Activated T-helper 1 cell treated with anti-CD3 and anti-CD28 coated beads, Interleukin-12 subunit alpha, Interleukin-12 subunit beta, Interleukin-2, Interleukin-4 antibody, amounts not matched to agents 30 ng/mL and 10 ng/mL and 1 ng/mL, durations not matched to agents 14 hours and 24 hours and 36 hours (primary cell): ENCODE results near the gene RPAP2. TPM values are rescaled to one million over a fixed set of nuclear protein-coding genes. Genes with fewer than 3 reads are reported as not detected.
A peak's percentile ranks its signal among the peaks of the same experiment; 100 is the strongest.
"Not testable (repeated sequence)": the region's sequence is repeated elsewhere in the genome, so short reads cannot be mapped to it uniquely, and the experiment has no call there.

Experiments
- DNase-seq: peaks from one replicate; pipeline ENCODE4 v3.0.0; 2021; ENCODE audit warnings: low spot score
- H3K27ac Mint-ChIP-seq: one replicate; pipeline ENCODE4 v1.8.0; 2021; ENCODE audit warnings: mild to moderate bottlenecking, mixed read lengths
- H3K27me3 Mint-ChIP-seq: one replicate; pipeline ENCODE4 v1.8.0; 2022; ENCODE audit warnings: mild to moderate bottlenecking, moderate library complexity, mixed read lengths; ENCODE audit not compliant: insufficient read depth
- H3K36me3 Mint-ChIP-seq: one replicate; pipeline ENCODE4 v1.8.0; 2021; ENCODE audit warnings: low read depth, mixed read lengths
- H3K4me1 Mint-ChIP-seq: one replicate; pipeline ENCODE4 v1.8.0; 2021; ENCODE audit warnings: low read depth, mixed read lengths
- H3K4me3 Mint-ChIP-seq: one replicate; pipeline ENCODE4 v1.8.0; 2021; ENCODE audit warnings: mild to moderate bottlenecking, moderate library complexity, mixed read lengths
- H3K9me3 Mint-ChIP-seq: one replicate; pipeline ENCODE4 v1.8.0; 2021; ENCODE audit warnings: mixed read lengths
- intact Hi-C: fragments of 100-400 bp; cut with micrococcal nuclease; formaldehyde crosslinking; loops from one replicate; pipeline ENCODE4 v1.15.1; 2024
- total RNA-seq: library from RNA; stranded (reverse); gene quantifications from 2 replicates; pipeline ENCODE4 v1.2.3, GENCODE V29; 2022

RPAP2 gene
- total RNA-seq, 1 donor from 2014 or later = 42.0 TPM

GRCh38 chr1:92329347-92330129, 30.7 kb downstream of the RPAP2 start:
- H3K4me1 Mint-ChIP-seq = peaks cover 50% of the 10 kb centered on the region
- H3K36me3 Mint-ChIP-seq = peaks cover 76% of the 10 kb centered on the region
- H3K4me3 Mint-ChIP-seq = no peak overlapping the region
- intact Hi-C loops = no loop called here
- H3K27ac Mint-ChIP-seq = no peak overlapping the region
- peaks cover 32% of the 10 kb centered on the region for H3K9me3 Mint-ChIP-seq
- no peak for DNase-seq
- H3K27me3 Mint-ChIP-seq = no peaks in the 10 kb centered on the region

GRCh38 chr1:92333668-92334067, 34.8 kb downstream of the RPAP2 start:
- peaks cover 31% of the 10 kb centered on the region for H3K4me1 Mint-ChIP-seq
- no peaks in the 10 kb centered on the region for H3K27me3 Mint-ChIP-seq
- peaks cover 3% of the 10 kb centered on the region for H3K9me3 Mint-ChIP-seq
- no peak for DNase-seq
- H3K4me3 Mint-ChIP-seq = peak overlapping the region; percentile 10
- H3K36me3 Mint-ChIP-seq = peaks cover 52% of the 10 kb centered on the region
- intact Hi-C loops = loop anchor here (2.0 kb wide), 1 partner anchor 17 kb away; no protein-coding TSS in a partner anchor
- peak overlapping the region; percentile 78 for H3K27ac Mint-ChIP-seq

GRCh38 chr1:92340154-92340553, 41.3 kb downstream of the RPAP2 start:
- Mint-ChIP-seq H3K36me3 (peaks cover 37% of the 10 kb centered on the region), H3K27me3 (no peaks in the 10 kb centered on the region), H3K4me3 (no peak overlapping the region), H3K4me1 (peaks cover 15% of the 10 kb centered on the region), H3K27ac (no peak overlapping the region), H3K9me3 (no peaks in the 10 kb centered on the region)
- DNase-seq = no peak
- intact Hi-C loops = no loop called here

- no peaks in the 10 kb centered on the region for H3K27me3 Mint-ChIP-seq
- no peak overlapping the region for H3K4me3 Mint-ChIP-seq
- peaks cover 36% of the 10 kb centered on the region for H3K36me3 Mint-ChIP-seq
- intact Hi-C loops = no loop called here
- no peaks in the 10 kb centered on the region for H3K9me3 Mint-ChIP-seq
- DNase-seq = no peak
- no peak overlapping the region for H3K27ac Mint-ChIP-seq
- H3K4me1 Mint-ChIP-seq = peaks cover 15% of the 10 kb centered on the region
Observed at GRCh38 chr1:92342401-92342800, 43.5 kb downstream of the RPAP2 start.

- H3K4me3 Mint-ChIP-seq = no peak overlapping the region
- H3K9me3 Mint-ChIP-seq = no peaks in the 10 kb centered on the region
- intact Hi-C loops = no loop called here
- no peaks in the 10 kb centered on the region for H3K27me3 Mint-ChIP-seq
- H3K36me3 Mint-ChIP-seq = peaks cover 36% of the 10 kb centered on the region
- DNase-seq = no peak
- no peak overlapping the region for H3K27ac Mint-ChIP-seq
- H3K4me1 Mint-ChIP-seq = peaks cover 16% of the 10 kb centered on the region
Observed at GRCh38 chr1:92343061-92343460, 44.2 kb downstream of the RPAP2 start.

GRCh38 chr1:92346866-92347640, 48.2 kb downstream of the RPAP2 start:
- intact Hi-C loops = no loop called here
- H3K36me3 Mint-ChIP-seq = peaks cover 37% of the 10 kb centered on the region
- DNase-seq = no peak

GRCh38 chr1:92352856-92353255, 54.0 kb downstream of the RPAP2 start:
- intact Hi-C loops = no loop called here
- H3K4me3 Mint-ChIP-seq = no peak overlapping the region
- no peaks in the 10 kb centered on the region for H3K27me3 Mint-ChIP-seq
- peaks cover 6% of the 10 kb centered on the region for H3K9me3 Mint-ChIP-seq
- H3K4me1 Mint-ChIP-seq = peaks cover 17% of the 10 kb centered on the region
- H3K36me3 Mint-ChIP-seq = peaks cover 41% of the 10 kb centered on the region
- DNase-seq = no peak
- no peak overlapping the region for H3K27ac Mint-ChIP-seq

More at GRCh38 chr1:92346866-92347640, 48.2 kb downstream of the RPAP2 start:
- Mint-ChIP-seq H3K9me3 (no peaks in the 10 kb centered on the region), H3K4me1 (peaks cover 12% of the 10 kb centered on the region), H3K4me3 (no peak overlapping the region), H3K27ac (no peak overlapping the region), H3K27me3 (no peaks in the 10 kb centered on the region)

GRCh38 chr1:92354259-92354658, 55.4 kb downstream of the RPAP2 start:
- H3K27me3 Mint-ChIP-seq = no peaks in the 10 kb centered on the region
- H3K4me3 Mint-ChIP-seq = no peak overlapping the region
- peaks cover 41% of the 10 kb centered on the region for H3K36me3 Mint-ChIP-seq
- intact Hi-C loops = no loop called here
- H3K4me1 Mint-ChIP-seq = peaks cover 14% of the 10 kb centered on the region
- DNase-seq = no peak
- peaks cover 6% of the 10 kb centered on the region for H3K9me3 Mint-ChIP-seq
- no peak overlapping the region for H3K27ac Mint-ChIP-seq

GRCh38 chr1:92356956-92357355, 58.1 kb downstream of the RPAP2 start:
- peaks cover 52% of the 10 kb centered on the region for H3K36me3 Mint-ChIP-seq
- peaks cover 28% of the 10 kb centered on the region for H3K4me1 Mint-ChIP-seq
- no peak for DNase-seq
- H3K9me3 Mint-ChIP-seq = peaks cover 6% of the 10 kb centered on the region
- no peak overlapping the region for H3K4me3 Mint-ChIP-seq
- intact Hi-C loops = no loop called here
- H3K27me3 Mint-ChIP-seq = no peaks in the 10 kb centered on the region
- H3K27ac Mint-ChIP-seq = no peak overlapping the region

- H3K27me3 Mint-ChIP-seq, H3K9me3 Mint-ChIP-seq, intact Hi-C loops, H3K27ac Mint-ChIP-seq, DNase-seq, H3K4me3 Mint-ChIP-seq: not testable (repeated sequence)
- Mint-ChIP-seq H3K4me1 (peaks cover 40% of the 10 kb centered on the region), H3K36me3 (peaks cover 47% of the 10 kb centered on the region)
Observed at GRCh38 chr1:92359382-92359781, 60.5 kb downstream of the RPAP2 start.

GRCh38 chr1:92359986-92360385, 61.1 kb downstream of the RPAP2 start:
- Mint-ChIP-seq H3K27ac (no peak overlapping the region), H3K4me1 (peaks cover 46% of the 10 kb centered on the region), H3K9me3 (no peaks in the 10 kb centered on the region), H3K36me3 (peaks cover 53% of the 10 kb centered on the region), H3K27me3 (no peaks in the 10 kb centered on the region), H3K4me3 (no peak overlapping the region)
- no peak for DNase-seq
- intact Hi-C loops = no loop called here

- peaks cover 66% of the 10 kb centered on the region for H3K4me1 Mint-ChIP-seq
- no peaks in the 10 kb centered on the region for H3K9me3 Mint-ChIP-seq
- H3K4me3 Mint-ChIP-seq = no peak overlapping the region
- H3K27me3 Mint-ChIP-seq = no peaks in the 10 kb centered on the region
- peaks cover 52% of the 10 kb centered on the region for H3K36me3 Mint-ChIP-seq
- no peak overlapping the region for H3K27ac Mint-ChIP-seq
- intact Hi-C loops = no loop called here
- no peak for DNase-seq
Observed at GRCh38 chr1:92362970-92363369, 64.1 kb downstream of the RPAP2 start.

- Mint-ChIP-seq H3K4me1 (peaks cover 64% of the 10 kb centered on the region), H3K27me3 (no peaks in the 10 kb centered on the region), H3K9me3 (no peaks in the 10 kb centered on the region), H3K27ac (no peak overlapping the region), H3K36me3 (peaks cover 48% of the 10 kb centered on the region), H3K4me3 (no peak overlapping the region)
- DNase-seq = no peak
- intact Hi-C loops = no loop called here
Observed at GRCh38 chr1:92363401-92363800, 64.5 kb downstream of the RPAP2 start.
